ENCODE measurements around the gene PPM1H.

PPM1H gene

DNA sequence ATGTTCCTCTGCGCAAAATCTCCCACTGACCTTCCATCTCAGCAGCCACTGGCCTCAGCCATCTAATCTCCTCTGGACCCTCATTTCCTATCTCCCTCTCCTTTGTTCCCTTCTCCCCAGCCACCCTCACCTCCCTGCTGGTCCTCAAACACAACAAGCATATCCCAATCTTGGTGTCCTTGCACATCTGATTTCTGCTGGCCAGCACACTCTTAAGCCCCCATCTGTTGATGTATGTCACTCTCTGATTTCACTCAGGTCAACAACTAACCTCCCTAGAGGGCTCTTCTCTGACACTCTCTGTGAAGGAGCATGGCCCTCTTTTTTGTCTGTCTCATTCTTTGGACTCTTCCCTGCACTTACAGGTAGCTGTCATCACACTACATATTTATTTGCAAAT is 25.6 kb downstream of the PPM1H start:
- no peaks in the 10 kb centered on the region for H3K36me3 Mint-ChIP-seq
- no peak overlapping the region for H3K27ac Mint-ChIP-seq
- no peaks in the 10 kb centered on the region for H3K4me1 Mint-ChIP-seq
- H3K9me3 Mint-ChIP-seq = no peaks in the 10 kb centered on the region
- no peak overlapping the region for H3K4me3 Mint-ChIP-seq
- peaks cover 0 to 8% of the 10 kb centered on the region in 2 donors for H3K27me3 Mint-ChIP-seq
- ATAC-seq (replicated peaks) = no peak
- DNase-seq = no peak

DNA sequence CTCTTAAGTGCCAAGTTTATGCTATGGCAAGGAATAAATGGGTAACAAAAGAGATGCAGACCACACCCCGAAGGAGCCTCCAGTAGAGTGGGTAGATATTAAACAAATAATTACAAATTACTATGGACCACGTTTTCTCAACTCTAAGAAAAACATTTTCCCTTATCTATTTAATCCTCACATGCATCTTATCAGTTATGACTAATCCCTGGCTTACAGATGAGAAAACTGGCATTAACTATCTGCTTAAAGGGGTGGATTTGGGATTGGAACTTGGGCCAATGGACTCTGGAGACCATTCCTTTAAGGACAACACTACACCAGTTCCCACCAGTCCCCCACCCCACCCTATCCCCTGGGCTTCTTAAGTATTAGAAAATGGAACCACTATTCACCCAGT is 26.3 kb downstream of the PPM1H start:
- H3K9me3 Mint-ChIP-seq = no peaks in the 10 kb centered on the region
- H3K27me3 Mint-ChIP-seq = peaks cover 0 to 6% of the 10 kb centered on the region in 2 donors
- H3K4me3 Mint-ChIP-seq = no peak overlapping the region
- H3K36me3 Mint-ChIP-seq = no peaks in the 10 kb centered on the region
- DNase-seq (no peak), ATAC-seq (replicated peaks) (no peak)
- no peak overlapping the region for H3K27ac Mint-ChIP-seq
- no peaks in the 10 kb centered on the region for H3K4me1 Mint-ChIP-seq

GRCh38 chr12:62907561-62907960 is 27.4 kb downstream of the PPM1H start:
- Mint-ChIP-seq H3K27ac (no peak overlapping the region), H3K36me3 (no peaks in the 10 kb centered on the region), H3K27me3 (peaks cover 0 to 6% of the 10 kb centered on the region in 2 donors)

GRCh38 chr12:62907078-62907477 is 27.9 kb downstream of the PPM1H start:
- Mint-ChIP-seq H3K27me3 (peaks cover 0 to 6% of the 10 kb centered on the region in 2 donors), H3K9me3 (no peaks in the 10 kb centered on the region), H3K4me1 (peaks cover 0 to 3% of the 10 kb centered on the region in 2 donors), H3K36me3 (no peaks in the 10 kb centered on the region), H3K27ac (no peak overlapping the region), H3K4me3 (no peak overlapping the region)
- DNase-seq (no peak), ATAC-seq (replicated peaks) (no peak)

More at GRCh38 chr12:62907561-62907960, 27.4 kb downstream of the PPM1H start:
- no peaks in the 10 kb centered on the region for H3K9me3 Mint-ChIP-seq
- DNase-seq (no peak), ATAC-seq (replicated peaks) (no peak)
- no peak overlapping the region for H3K4me3 Mint-ChIP-seq
- peaks cover 0 to 3% of the 10 kb centered on the region in 2 donors for H3K4me1 Mint-ChIP-seq

GRCh38 chr12:62903151-62903550 is 31.8 kb downstream of the PPM1H start:
- ATAC-seq (replicated peaks) = no peak
- H3K4me3 Mint-ChIP-seq = no peak overlapping the region
- no peak for DNase-seq
- no peaks in the 10 kb centered on the region for H3K9me3 Mint-ChIP-seq
- H3K36me3 Mint-ChIP-seq = no peaks in the 10 kb centered on the region
- H3K4me1 Mint-ChIP-seq = peaks cover 3 to 5% of the 10 kb centered on the region in 2 donors
- no peaks in the 10 kb centered on the region for H3K27me3 Mint-ChIP-seq
- H3K27ac Mint-ChIP-seq = no peak overlapping the region

- H3K4me3 Mint-ChIP-seq = no peak overlapping the region
- DNase-seq = no peak
- H3K9me3 Mint-ChIP-seq = no peaks in the 10 kb centered on the region
- H3K27me3 Mint-ChIP-seq = no peaks in the 10 kb centered on the region
- H3K36me3 Mint-ChIP-seq = no peaks in the 10 kb centered on the region
- H3K4me1 Mint-ChIP-seq = peaks cover 3 to 5% of the 10 kb centered on the region in 2 donors
- H3K27ac Mint-ChIP-seq = no peak overlapping the region
- no peak for ATAC-seq (replicated peaks)
Measured at GRCh38 chr12:62900686-62901272, 34.2 kb downstream of the PPM1H start.

- no peak for DNase-seq
- Mint-ChIP-seq H3K4me1 (peaks cover 3 to 5% of the 10 kb centered on the region in 2 donors), H3K9me3 (no peaks in the 10 kb centered on the region), H3K27ac (no peak overlapping the region), H3K36me3 (no peaks in the 10 kb centered on the region), H3K27me3 (no peaks in the 10 kb centered on the region), H3K4me3 (no peak overlapping the region)
- no peak for ATAC-seq (replicated peaks)
Measured at GRCh38 chr12:62899568-62900390, 35.2 kb downstream of the PPM1H start.

GRCh38 chr12:62898526-62898925 is 36.4 kb downstream of the PPM1H start:
- Mint-ChIP-seq H3K36me3 (no peaks in the 10 kb centered on the region), H3K4me1 (peaks cover 3 to 5% of the 10 kb centered on the region in 2 donors), H3K9me3 (no peaks in the 10 kb centered on the region), H3K4me3 (no peak overlapping the region), H3K27ac (no peak overlapping the region), H3K27me3 (no peaks in the 10 kb centered on the region)
- no peak for ATAC-seq (replicated peaks)
- no peak for DNase-seq

GRCh38 chr12:62895351-62895877 is 39.5 kb downstream of the PPM1H start:
- Mint-ChIP-seq H3K27ac (no peak overlapping the region), H3K9me3 (no peaks in the 10 kb centered on the region), H3K36me3 (no peaks in the 10 kb centered on the region), H3K4me3 (no peak overlapping the region), H3K4me1 (peaks cover 0 to 5% of the 10 kb centered on the region in 2 donors), H3K27me3 (no peaks in the 10 kb centered on the region)
- DNase-seq (no peak), ATAC-seq (replicated peaks) (no peak)

- Mint-ChIP-seq H3K36me3 (no peaks in the 10 kb centered on the region), H3K27me3 (no peaks in the 10 kb centered on the region), H3K4me1 (no peaks in the 10 kb centered on the region), H3K9me3 (no peaks in the 10 kb centered on the region), H3K27ac (no peak overlapping the region), H3K4me3 (no peak overlapping the region)
- ATAC-seq (replicated peaks) (no peak), DNase-seq (no peak)
Measured at GRCh38 chr12:62893276-62893675, 41.7 kb downstream of the PPM1H start.

DNA sequence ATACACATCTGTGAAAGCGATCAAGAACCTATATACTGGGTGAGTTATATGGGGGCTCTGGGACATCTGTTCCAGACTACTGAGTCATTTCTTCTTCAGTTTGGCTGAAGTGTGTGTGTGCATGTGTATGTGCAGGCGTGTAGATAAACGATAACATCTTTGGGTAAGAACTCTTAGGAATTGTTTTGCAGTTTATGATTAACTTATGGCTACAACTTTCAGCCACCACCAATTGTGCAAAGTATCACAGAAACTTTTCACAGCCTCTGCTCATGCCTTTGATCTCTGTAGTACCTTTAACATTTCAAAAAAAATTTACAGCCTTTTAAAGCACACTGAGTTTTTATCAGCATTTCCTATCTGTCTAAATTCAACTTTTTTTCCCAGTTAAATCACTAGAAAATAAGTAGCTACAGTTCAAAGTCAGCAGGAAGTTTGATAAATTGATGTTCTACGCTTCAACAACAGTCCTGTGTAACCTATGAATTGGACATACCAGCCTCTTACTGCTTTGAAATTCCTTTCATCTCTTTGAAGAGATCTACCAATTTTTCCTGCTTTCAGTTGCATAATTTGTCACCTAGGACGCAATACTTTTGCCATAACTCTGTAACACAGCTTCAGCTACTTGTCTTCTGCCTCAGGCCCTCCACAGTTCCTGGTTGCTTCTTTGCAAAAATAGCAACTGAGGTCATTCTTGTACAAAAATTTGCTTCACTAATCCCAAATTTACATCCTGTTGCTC is 43.0 kb downstream of the PPM1H start:
- H3K9me3 Mint-ChIP-seq = peaks cover 0 to 2% of the 10 kb centered on the region in 2 donors
- no peak for ATAC-seq (replicated peaks)
- H3K27me3 Mint-ChIP-seq = no peaks in the 10 kb centered on the region
- H3K4me3 Mint-ChIP-seq = no peak overlapping the region
- H3K36me3 Mint-ChIP-seq = no peaks in the 10 kb centered on the region
- no peak for DNase-seq
- H3K27ac Mint-ChIP-seq = no peak overlapping the region
- H3K4me1 Mint-ChIP-seq = no peaks in the 10 kb centered on the region

- Mint-ChIP-seq H3K27me3 (no peaks in the 10 kb centered on the region), H3K27ac (no peak overlapping the region), H3K36me3 (no peaks in the 10 kb centered on the region), H3K4me1 (no peaks in the 10 kb centered on the region), H3K4me3 (no peak overlapping the region), H3K9me3 (peaks cover 0 to 4% of the 10 kb centered on the region in 2 donors)
- DNase-seq = no peak
- no peak for ATAC-seq (replicated peaks)
Measured at GRCh38 chr12:62888454-62889110, 46.4 kb downstream of the PPM1H start.

- DNase-seq (no peak), ATAC-seq (replicated peaks) (no peak)
- peaks cover 0 to under 1% of the 10 kb centered on the region in 2 donors for H3K4me1 Mint-ChIP-seq
- peaks cover 0 to 4% of the 10 kb centered on the region in 2 donors for H3K9me3 Mint-ChIP-seq
- no peak overlapping the region for H3K4me3 Mint-ChIP-seq
- no peaks in the 10 kb centered on the region for H3K27me3 Mint-ChIP-seq
- H3K27ac Mint-ChIP-seq = no peak overlapping the region
- no peaks in the 10 kb centered on the region for H3K36me3 Mint-ChIP-seq
Measured at GRCh38 chr12:62886796-62887195, 48.2 kb downstream of the PPM1H start.

GRCh38 chr12:62885242-62885641 is 49.7 kb downstream of the PPM1H start:
- ATAC-seq (replicated peaks) (no peak), DNase-seq (no peak)
- Mint-ChIP-seq H3K4me1 (peaks cover 0 to 4% of the 10 kb centered on the region in 2 donors), H3K9me3 (peaks cover 0 to 4% of the 10 kb centered on the region in 2 donors), H3K27ac (no peak overlapping the region), H3K27me3 (no peaks in the 10 kb centered on the region), H3K4me3 (no peak overlapping the region), H3K36me3 (no peaks in the 10 kb centered on the region)
